ENCODE measurements around the gene MSRB3. TPM values are rescaled to one million over a fixed set of nuclear protein-coding genes. Genes with fewer than 3 reads are reported as not detected.

The MSRB3 gene
- polyA plus RNA-seq, 1 donor (not counting 4 experiments of a cell fraction or from before 2014, with no cell fraction given) = 12.3 TPM

GRCh38 chr12:65464930-65465329, 186.4 kb downstream of the MSRB3 start:
- Histone ChIP-seq H3K4me1 (ENCODE audit: control insufficient read depth, extremely low read depth, insufficient read depth, low read length) (no peaks in the 10 kb centered on the region), H2AFZ (ENCODE audit: control insufficient read depth, low read length) (no peak overlapping the region), H3K27ac (ENCODE audit: control insufficient read depth, insufficient read depth, low read length) (no peak overlapping the region), H3K4me3 (ENCODE audit: control insufficient read depth in 2 of 3, extremely low read depth in 1 of 3, insufficient read depth in 2 of 3, low read depth in 1 of 3, low read length in 3 of 3) (no peak overlapping the region), H3K9ac (ENCODE audit: control insufficient read depth, extremely low read depth, insufficient read depth, low read length) (no peak overlapping the region), H3K4me2 (ENCODE audit: control insufficient read depth, extremely low read depth, insufficient read depth, low read depth, low read length) (no peak overlapping the region), H4K20me1 (ENCODE audit: control insufficient read depth, extremely low read depth, insufficient read depth, low read length) (no peaks in the 10 kb centered on the region), H3K36me3 (ENCODE audit: control insufficient read depth in 2 of 2, extremely low read depth in 1 of 2, insufficient read depth in 2 of 2, low read length in 2 of 2) (no peaks in the 10 kb centered on the region), H3K9me3 (ENCODE audit: control insufficient read depth, low read depth, low read length) (no peaks in the 10 kb centered on the region), H3K79me2 (ENCODE audit: control insufficient read depth, insufficient read depth, low read length) (no peaks in the 10 kb centered on the region), H3K9me1 (ENCODE audit: control insufficient read depth, extremely low read depth, insufficient read depth, low read length) (no peaks in the 10 kb centered on the region), H3K27me3 (ENCODE audit: control insufficient read depth, extremely low read depth, insufficient read depth, low read length) (no peaks in the 10 kb centered on the region)
- DNase-seq (ENCODE audit: low read depth, low spot score) (no peak), FAIRE-seq (peak; percentile 60)
- dilution Hi-C loops (cut with MboI; ENCODE audit: extremely low pct_ligation_motif_present, low sequenced_read_pairs) = no loop called here
- TF ChIP-seq CTCF (optimal IDR thresholded peaks at IDR 0.05 in 1 of 3, IDR thresholded peaks at IDR 0.05 in 1 of 3, conservative IDR thresholded peaks at IDR 0.05 in 1 of 3; ENCODE audit: extremely low read depth in 1 of 3, insufficient read depth in 2 of 3, low read length in 3 of 3) (no peak), EZH2 (IDR thresholded peaks at IDR 0.05; ENCODE audit: low read length) (no peak)

- no peak for DNase-seq (ENCODE audit: low read depth, low spot score)
These were observed 187.5 kb downstream of the MSRB3 start for GRCh38 chr12:65465766-65466547.

More at GRCh38 chr12:65465766-65466547, 187.5 kb downstream of the MSRB3 start:
- Histone ChIP-seq H3K4me1 (ENCODE audit: control insufficient read depth, extremely low read depth, insufficient read depth, low read length) (no peaks in the 10 kb centered on the region), H3K79me2 (ENCODE audit: control insufficient read depth, insufficient read depth, low read length) (no peaks in the 10 kb centered on the region), H3K9me1 (ENCODE audit: control insufficient read depth, extremely low read depth, insufficient read depth, low read length) (no peaks in the 10 kb centered on the region), H3K27me3 (ENCODE audit: control insufficient read depth, extremely low read depth, insufficient read depth, low read length) (no peaks in the 10 kb centered on the region), H3K9me3 (ENCODE audit: control insufficient read depth, low read depth, low read length) (no peaks in the 10 kb centered on the region), H3K4me3 (ENCODE audit: control insufficient read depth in 2 of 3, extremely low read depth in 1 of 3, insufficient read depth in 2 of 3, low read depth in 1 of 3, low read length in 3 of 3) (no peak overlapping the region), H2AFZ (ENCODE audit: control insufficient read depth, low read length) (no peak overlapping the region), H4K20me1 (ENCODE audit: control insufficient read depth, extremely low read depth, insufficient read depth, low read length) (no peaks in the 10 kb centered on the region), H3K9ac (ENCODE audit: control insufficient read depth, extremely low read depth, insufficient read depth, low read length) (no peak overlapping the region), H3K4me2 (ENCODE audit: control insufficient read depth, extremely low read depth, insufficient read depth, low read depth, low read length) (no peak overlapping the region), H3K36me3 (ENCODE audit: control insufficient read depth in 2 of 2, extremely low read depth in 1 of 2, insufficient read depth in 2 of 2, low read length in 2 of 2) (no peaks in the 10 kb centered on the region), H3K27ac (ENCODE audit: control insufficient read depth, insufficient read depth, low read length) (no peak overlapping the region)
- no peak for FAIRE-seq
- dilution Hi-C loops (cut with MboI; ENCODE audit: extremely low pct_ligation_motif_present, low sequenced_read_pairs) = no loop called here
- TF ChIP-seq CTCF (optimal IDR thresholded peaks at IDR 0.05 in 1 of 3, IDR thresholded peaks at IDR 0.05 in 1 of 3, conservative IDR thresholded peaks at IDR 0.05 in 1 of 3; ENCODE audit: extremely low read depth in 1 of 3, insufficient read depth in 2 of 3, low read length in 3 of 3) (no peak), EZH2 (IDR thresholded peaks at IDR 0.05; ENCODE audit: low read length) (no peak)
